RCC 7860 (cell line): ENCODE results near the gene YY1AP1.
"Not testable (repeated sequence)": the region's sequence is repeated elsewhere in the genome, so short reads cannot be mapped to it uniquely, and the experiment has no call there.

ENCODE experiments used
- DNase-seq: peaks from one replicate; pipeline ENCODE4 v3.0.0-alpha.2; 2015; ENCODE audit warnings: low spot score
- FAIRE-seq: peaks from 2 replicates; lab custom pipeline; 2012; peaks lifted over from hg19 to GRCh38; lab: Jason Lieb, UNC

YY1AP1 gene, protein sequence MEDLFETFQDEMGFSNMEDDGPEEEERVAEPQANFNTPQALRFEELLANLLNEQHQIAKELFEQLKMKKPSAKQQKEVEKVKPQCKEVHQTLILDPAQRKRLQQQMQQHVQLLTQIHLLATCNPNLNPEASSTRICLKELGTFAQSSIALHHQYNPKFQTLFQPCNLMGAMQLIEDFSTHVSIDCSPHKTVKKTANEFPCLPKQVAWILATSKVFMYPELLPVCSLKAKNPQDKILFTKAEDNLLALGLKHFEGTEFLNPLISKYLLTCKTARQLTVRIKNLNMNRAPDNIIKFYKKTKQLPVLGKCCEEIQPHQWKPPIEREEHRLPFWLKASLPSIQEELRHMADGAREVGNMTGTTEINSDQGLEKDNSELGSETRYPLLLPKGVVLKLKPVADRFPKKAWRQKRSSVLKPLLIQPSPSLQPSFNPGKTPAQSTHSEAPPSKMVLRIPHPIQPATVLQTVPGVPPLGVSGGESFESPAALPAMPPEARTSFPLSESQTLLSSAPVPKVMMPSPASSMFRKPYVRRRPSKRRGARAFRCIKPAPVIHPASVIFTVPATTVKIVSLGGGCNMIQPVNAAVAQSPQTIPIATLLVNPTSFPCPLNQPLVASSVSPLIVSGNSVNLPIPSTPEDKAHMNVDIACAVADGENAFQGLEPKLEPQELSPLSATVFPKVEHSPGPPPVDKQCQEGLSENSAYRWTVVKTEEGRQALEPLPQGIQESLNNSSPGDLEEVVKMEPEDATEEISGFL

GRCh38 chr1:155688324-155689080, at the start of gene YY1AP1:
Gene YY1AP1, minus strand, starts transcription at chr1:155688774. Its CDS starts 8,338 bp downstream, at chr1:155680436.
- FAIRE-seq (no peak), DNase-seq (peak; percentile 70)

DNA sequence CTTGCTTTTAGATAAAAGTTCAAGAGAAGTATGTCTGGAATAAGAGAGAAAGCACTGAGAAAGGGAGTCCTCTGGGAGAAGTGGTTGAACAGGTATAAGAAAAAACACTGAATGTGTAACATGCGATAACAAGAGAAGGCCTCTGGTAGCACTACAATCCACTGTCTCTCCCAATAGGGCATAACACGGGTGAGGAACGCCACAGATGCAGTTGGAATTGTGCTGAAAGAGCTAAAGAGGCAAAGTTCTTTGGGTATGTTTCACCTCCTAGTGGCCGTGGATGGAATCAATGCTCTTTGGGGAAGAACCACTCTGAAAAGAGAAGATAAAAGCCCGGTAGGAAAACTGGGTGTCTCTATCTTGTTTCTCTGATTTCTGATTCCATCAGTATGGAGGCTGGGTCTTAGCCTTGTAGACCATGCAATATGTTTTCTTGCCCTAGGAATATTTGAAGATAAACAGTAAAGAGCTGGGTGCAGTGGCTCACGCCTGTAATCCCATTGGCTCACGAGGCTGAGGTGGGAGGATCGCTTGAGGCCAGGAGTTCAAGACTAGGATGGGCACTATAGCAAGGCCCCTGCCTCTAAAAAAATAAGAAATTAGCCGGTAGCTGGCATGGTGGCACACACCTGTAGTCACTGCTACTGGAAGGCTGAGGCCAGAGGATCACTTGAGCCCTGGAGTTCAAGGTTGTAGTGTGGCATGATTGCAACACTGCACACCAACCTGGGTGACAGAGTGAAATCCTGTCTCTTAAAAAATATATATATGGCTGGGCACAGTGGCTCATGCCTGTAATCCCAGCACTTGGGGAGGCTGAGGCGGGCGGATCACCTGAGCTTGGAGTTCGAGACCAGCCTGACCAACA, 40.7 kb upstream of the YY1AP1 start:
- no peak for FAIRE-seq

GRCh38 chr1:155725142-155725541, 36.6 kb upstream of the YY1AP1 start:
- DNase-seq: no peak
- no peak for FAIRE-seq

More for the DNA sequence above, 40.7 kb upstream of the YY1AP1 start:
- peak; percentile 35 for DNase-seq

DNA sequence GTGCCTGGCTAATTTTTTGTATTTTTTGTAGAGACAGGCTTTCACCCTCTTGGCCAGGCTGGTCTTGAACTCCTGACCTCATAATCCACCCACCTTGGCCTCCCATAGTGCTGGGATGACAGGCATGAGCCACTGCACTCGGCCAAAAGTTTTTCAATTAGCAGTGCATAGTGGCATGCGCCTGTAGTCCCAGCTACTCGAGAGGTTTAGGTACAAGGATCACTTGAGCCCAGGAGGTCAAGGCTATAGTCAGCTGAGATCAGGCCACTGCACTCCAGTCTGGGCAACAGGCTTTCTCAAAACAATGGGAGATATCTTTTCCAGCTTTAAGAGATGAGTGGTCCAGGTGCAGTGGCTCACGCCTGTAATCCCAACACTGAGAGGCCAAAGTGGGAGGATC, 31.1 kb upstream of the YY1AP1 start:
- DNase-seq (no peak), FAIRE-seq (no peak)

GRCh38 chr1:155718524-155719115, 30.0 kb upstream of the YY1AP1 start:
- DNase-seq, FAIRE-seq: not testable (repeated sequence)

- no peak for FAIRE-seq
Measured at GRCh38 chr1:155717041-155717440, 28.5 kb upstream of the YY1AP1 start.

DNA sequence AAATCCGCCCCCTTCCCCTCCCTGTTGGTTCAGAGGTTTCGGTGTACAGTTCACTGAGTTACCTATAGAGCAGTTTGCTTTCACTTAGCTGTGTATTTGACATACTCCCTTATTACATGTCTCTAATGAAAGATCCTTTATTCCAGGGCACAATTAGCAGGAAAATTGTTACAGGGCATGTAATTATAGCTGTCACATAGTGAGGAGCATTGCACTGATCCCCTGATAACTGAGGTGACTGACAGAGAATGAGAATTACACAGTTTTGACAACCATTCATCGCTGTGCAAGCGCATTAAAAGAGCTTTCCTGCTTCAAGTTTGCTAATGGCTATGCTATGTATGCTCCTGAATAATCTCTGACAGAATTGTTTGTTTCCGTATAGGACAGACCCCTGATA, 27.2 kb upstream of the YY1AP1 start:
- FAIRE-seq (no peak), DNase-seq (no peak)

More at GRCh38 chr1:155717041-155717440, 28.5 kb upstream of the YY1AP1 start:
- DNase-seq: no peak

GRCh38 chr1:155715056-155715455, 26.5 kb upstream of the YY1AP1 start:
- DNase-seq, FAIRE-seq: not testable (repeated sequence)

- FAIRE-seq: no peak
- DNase-seq: no peak
Measured at GRCh38 chr1:155713075-155713474, 24.5 kb upstream of the YY1AP1 start.

- not testable (repeated sequence) for DNase-seq, FAIRE-seq
Measured at GRCh38 chr1:155712636-155713035, 24.1 kb upstream of the YY1AP1 start.

GRCh38 chr1:155711457-155711856, 22.9 kb upstream of the YY1AP1 start:
- not testable (repeated sequence) for FAIRE-seq

GRCh38 chr1:155709391-155709790, 20.8 kb upstream of the YY1AP1 start:
- FAIRE-seq (no peak), DNase-seq (no peak)

More at GRCh38 chr1:155711457-155711856, 22.9 kb upstream of the YY1AP1 start:
- DNase-seq: not testable (repeated sequence)

- FAIRE-seq (no peak), DNase-seq (peak; percentile 31)
Measured at GRCh38 chr1:155706139-155706538, 17.6 kb upstream of the YY1AP1 start.

- not testable (repeated sequence) for DNase-seq, FAIRE-seq
Measured at GRCh38 chr1:155704414-155704813, 15.8 kb upstream of the YY1AP1 start.

DNA sequence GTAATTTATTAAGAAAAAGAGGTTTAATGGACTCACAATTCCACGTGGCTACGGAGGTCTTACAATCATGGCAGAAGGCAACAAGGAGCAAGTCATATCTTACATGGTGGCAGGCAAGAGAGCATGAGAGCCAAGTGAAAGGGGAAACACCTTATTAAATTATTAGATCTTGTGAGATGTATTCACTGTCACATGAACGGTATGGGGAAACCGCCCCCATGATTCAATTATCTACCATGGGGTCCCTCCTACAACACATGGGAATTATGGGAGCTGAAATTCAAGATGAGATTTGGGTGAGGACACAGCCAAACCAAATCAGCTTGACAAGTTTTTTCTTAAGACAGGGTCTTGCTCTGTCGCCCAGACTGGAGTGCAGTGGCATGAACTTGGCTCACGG, 14.6 kb upstream of the YY1AP1 start:
- DNase-seq: no peak
- FAIRE-seq: no peak

GRCh38 chr1:155701675-155702074, 13.1 kb upstream of the YY1AP1 start:
- not testable (repeated sequence) for FAIRE-seq, DNase-seq

DNA sequence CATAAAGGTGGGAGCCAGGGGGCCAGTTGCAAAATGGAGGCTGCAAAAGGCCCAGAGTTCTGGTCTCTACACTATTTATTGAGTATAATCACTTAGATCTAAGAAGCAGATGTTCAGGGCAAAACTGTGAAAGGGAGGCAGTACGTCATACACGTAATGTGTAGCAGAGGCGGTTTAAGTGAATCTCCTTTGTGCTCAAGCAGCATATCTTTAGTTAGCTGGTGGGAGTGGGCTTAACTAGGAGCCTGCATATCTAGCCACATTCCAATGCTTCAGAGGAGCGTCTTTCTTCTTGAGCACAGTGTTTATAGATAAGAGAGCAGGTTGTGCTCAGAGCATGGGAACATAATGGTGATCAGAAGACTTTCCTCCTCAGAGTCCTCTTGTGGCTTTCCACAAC, 10.5 kb upstream of the YY1AP1 start:
- not testable (repeated sequence) for FAIRE-seq, DNase-seq

- no peak for DNase-seq
- FAIRE-seq: no peak
Measured at GRCh38 chr1:155698382-155699038, 9.9 kb upstream of the YY1AP1 start.

DNA sequence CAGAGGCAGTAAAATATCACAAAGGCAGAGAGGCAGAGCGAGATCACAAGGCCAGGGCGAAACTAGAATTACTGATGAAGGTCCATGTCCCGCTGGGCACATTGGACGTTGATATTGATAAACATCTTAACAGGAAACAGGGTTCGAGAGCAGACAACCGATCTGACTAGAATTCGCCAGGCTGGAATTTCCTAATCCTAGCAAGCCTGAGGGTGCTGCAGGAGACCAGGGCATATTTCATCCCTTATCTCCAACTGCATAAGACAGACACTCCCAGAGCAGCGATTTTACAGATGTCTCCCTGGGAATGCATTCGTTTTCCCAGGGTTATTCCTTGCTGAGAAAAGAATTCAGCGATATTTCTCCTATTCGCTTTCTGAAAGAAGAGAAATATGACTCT, 9.0 kb upstream of the YY1AP1 start:
- DNase-seq: not testable (repeated sequence)

More for the DNA sequence above, 9.0 kb upstream of the YY1AP1 start:
- FAIRE-seq: not testable (repeated sequence)
